ENCODE data around the gene CDK5R2.

GRCh38 chr2:218962859-218963492, 3.5 kb downstream of the CDK5R2 start:
- TF ChIP-seq CTCF (optimal IDR thresholded peaks at IDR 0.05 in 1 of 3, IDR thresholded peaks at IDR 0.05 in 1 of 3, conservative IDR thresholded peaks at IDR 0.05 in 1 of 3; ENCODE audit: extremely low read depth in 1 of 3, insufficient read depth in 2 of 3, low read length in 3 of 3): no peak
- TF ChIP-seq EZH2 (IDR thresholded peaks at IDR 0.05; ENCODE audit: low read length): no peak
